DOHH2 (cell line): ENCODE results near the gene ANGPTL5.

Source experiments
- H3F3A ChIP-seq: fragments of 200-600 bp; sonication (generic), shearing (Covaris generic); 2 replicates; pipeline ENCODE4 v1.6.0; 2016; ENCODE audit warnings: antibody characterized with exemption, mild to moderate bottlenecking; ENCODE audit not compliant: control insufficient read depth, insufficient read depth
- H3K27ac ChIP-seq: fragments of 200-600 bp; sonication (generic); 2 replicates; pipeline ENCODE4 v1.5.1; 2014; ENCODE audit warnings: low read depth, mild to moderate bottlenecking, low read length, moderate library complexity
- H3K27me3 ChIP-seq: fragments of 200-600 bp; sonication (generic); 2 replicates; pipeline ENCODE4 v1.6.1; 2014; ENCODE audit warnings: mild to moderate bottlenecking, low read length, mixed read lengths; ENCODE audit not compliant: control insufficient read depth
- H3K36me3 ChIP-seq: fragments of 200-600 bp; sonication (generic); 2 replicates; pipeline ENCODE4 v1.6.1; 2014; ENCODE audit warnings: mild to moderate bottlenecking, low read length, moderate library complexity, mixed read lengths; ENCODE audit not compliant: control insufficient read depth
- H3K4me1 ChIP-seq: fragments of 200-600 bp; sonication (generic); 2 replicates; pipeline ENCODE4 v1.6.1; 2014; ENCODE audit warnings: mild to moderate bottlenecking, low read length, mixed read lengths; ENCODE audit not compliant: control insufficient read depth
- H3K4me2 ChIP-seq: fragments of 200-600 bp; sonication (generic); 2 replicates; pipeline ENCODE4 v1.6.0; 2014; ENCODE audit warnings: mild to moderate bottlenecking, low read length, moderate library complexity
- H3K4me3 ChIP-seq: fragments of 200-600 bp; sonication (generic); 2 replicates; pipeline ENCODE4 v1.5.1; 2014; ENCODE audit warnings: mild to moderate bottlenecking, low read length, mixed read lengths
- H3K79me2 ChIP-seq: fragments of 200-600 bp; sonication (generic); 2 replicates; pipeline ENCODE4 v1.6.1; 2014; ENCODE audit warnings: mild to moderate bottlenecking, low read length, mixed read lengths; ENCODE audit not compliant: control insufficient read depth
- H3K9me2 ChIP-seq: fragments of 200-600 bp; sonication (generic); replicated peaks from 2 replicates; pipeline ENCODE4 v1.6.1; 2014; ENCODE audit warnings: mild to moderate bottlenecking, low read length, mixed read lengths; ENCODE audit not compliant: control insufficient read depth
- H3K9me3 ChIP-seq: fragments of 200-600 bp; sonication (generic); 2 replicates; pipeline ENCODE4 v1.6.1; 2014; ENCODE audit warnings: antibody characterized with exemption, low read length, mixed read lengths; ENCODE audit not compliant: control insufficient read depth, insufficient read depth
- H4K20me1 ChIP-seq: fragments of 200-600 bp; sonication (generic); 2 replicates; pipeline ENCODE4 v1.6.0; 2014; ENCODE audit warnings: low read depth, mild to moderate bottlenecking, antibody characterized with exemption, low read length, moderate library complexity; ENCODE audit not compliant: control insufficient read depth, insufficient read depth
- CTCF ChIP-seq: fragments of 200-600 bp; sonication (generic); IDR thresholded peaks from one replicate; pipeline ENCODE4 v1.5.1; 2014; ENCODE audit warnings: antibody characterized with exemption, mild to moderate bottlenecking, low read depth, low read length; ENCODE audit not compliant: poor library complexity, severe bottlenecking
- EZH2phosphoT487 ChIP-seq: fragments of 200-600 bp; sonication (generic); IDR thresholded peaks from 2 replicates; pipeline ENCODE4 v1.6.1; 2017; ENCODE audit warnings: borderline replicate concordance, mild to moderate bottlenecking, antibody characterized with exemption, low read length, moderate library complexity, mixed read lengths

ANGPTL5 gene

DNA sequence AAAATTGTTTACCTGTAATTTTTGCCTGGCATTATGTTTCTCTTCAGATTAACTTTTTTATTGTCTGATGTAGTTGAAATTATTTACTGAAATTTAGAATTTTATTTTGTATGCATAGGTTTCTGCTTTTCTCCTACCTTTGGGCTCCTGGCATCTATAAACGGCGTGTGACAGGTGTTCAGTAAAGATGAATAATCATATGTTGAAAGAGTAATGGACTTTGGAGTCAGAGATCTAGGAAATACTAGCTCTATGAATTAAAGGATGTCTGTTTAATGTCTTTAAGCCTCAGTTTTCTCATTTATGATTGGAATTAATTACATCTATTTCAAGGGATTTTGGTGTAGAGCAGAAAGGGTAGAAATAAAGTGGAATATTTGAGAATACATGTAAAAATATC is 7.2 kb upstream of the ANGPTL5 start:
- no peak overlapping the region for H3K4me2 ChIP-seq
- H3K27ac ChIP-seq: no peak overlapping the region
- no peaks in the 10 kb centered on the region for H4K20me1 ChIP-seq
- no peaks in the 10 kb centered on the region for H3K9me3 ChIP-seq
- 0 out of 2 replicates have a peak, but pooled peaks cover 4% of the 10 kb centered on the region for H3F3A ChIP-seq
- H3K4me1 ChIP-seq: no peaks in the 10 kb centered on the region
- H3K79me2 ChIP-seq: no peaks in the 10 kb centered on the region
- no peak overlapping the region for H3K4me3 ChIP-seq
- H3K36me3 ChIP-seq: no peaks in the 10 kb centered on the region
- no peaks in the 10 kb centered on the region for H3K9me2 ChIP-seq
- TF ChIP-seq CTCF: no peak
- TF ChIP-seq EZH2phosphoT487: no peak
- H3K27me3 ChIP-seq: no peaks in the 10 kb centered on the region

DNA sequence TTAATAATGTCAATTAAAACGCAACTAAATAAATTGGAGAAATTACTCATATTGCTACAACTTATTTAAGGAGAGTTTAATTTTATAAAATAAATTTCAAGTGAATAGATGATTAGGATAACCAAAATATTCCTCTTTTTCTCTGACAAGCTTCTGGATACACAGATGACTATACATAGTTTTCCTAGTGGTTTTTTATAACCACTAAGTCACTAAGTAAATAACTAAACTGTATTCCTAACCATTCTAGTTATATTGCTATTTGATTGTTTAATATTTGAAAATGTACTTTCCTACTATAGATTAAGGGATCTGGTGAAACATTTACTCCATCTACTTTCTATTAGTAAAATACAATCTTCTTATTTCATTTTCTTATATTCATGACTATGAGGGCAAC is 4.7 kb upstream of the ANGPTL5 start:
- no peaks in the 10 kb centered on the region for H3K36me3 ChIP-seq

GRCh38 chr11:101917226-101917625 is 904 bp upstream of the ANGPTL5 start:
- no peaks in the 10 kb centered on the region for H3K27me3 ChIP-seq
- H3K4me2 ChIP-seq: no peak overlapping the region
- no peaks in the 10 kb centered on the region for H3K9me2 ChIP-seq
- no peaks in the 10 kb centered on the region; the same call in 1 of the 2 replicates for H3K36me3 ChIP-seq
- H3K4me1 ChIP-seq: peaks cover 23% of the 10 kb centered on the region
- no peaks in the 10 kb centered on the region for H4K20me1 ChIP-seq
- no peaks in the 10 kb centered on the region for H3K79me2 ChIP-seq
- no peak overlapping the region for H3K27ac ChIP-seq
- H3F3A ChIP-seq: peaks cover 7% of the 10 kb centered on the region; the same call in 1 of the 2 replicates
- no peaks in the 10 kb centered on the region for H3K9me3 ChIP-seq
- TF ChIP-seq CTCF: no peak
- TF ChIP-seq EZH2phosphoT487: no peak
- H3K4me3 ChIP-seq: no peak overlapping the region

More for the DNA sequence above, 4.7 kb upstream of the ANGPTL5 start:
- Histone ChIP-seq H3K27ac (no peak overlapping the region), H4K20me1 (no peaks in the 10 kb centered on the region), H3K4me1 (peaks cover 11% of the 10 kb centered on the region), H3K9me3 (no peaks in the 10 kb centered on the region), H3K27me3 (no peaks in the 10 kb centered on the region), H3F3A (0 out of 2 replicates have a peak, but pooled peaks cover 4% of the 10 kb centered on the region), H3K4me3 (no peak overlapping the region), H3K9me2 (no peaks in the 10 kb centered on the region), H3K79me2 (no peaks in the 10 kb centered on the region), H3K4me2 (no peak overlapping the region)
- TF ChIP-seq EZH2phosphoT487 (no peak), CTCF (no peak)

DNA sequence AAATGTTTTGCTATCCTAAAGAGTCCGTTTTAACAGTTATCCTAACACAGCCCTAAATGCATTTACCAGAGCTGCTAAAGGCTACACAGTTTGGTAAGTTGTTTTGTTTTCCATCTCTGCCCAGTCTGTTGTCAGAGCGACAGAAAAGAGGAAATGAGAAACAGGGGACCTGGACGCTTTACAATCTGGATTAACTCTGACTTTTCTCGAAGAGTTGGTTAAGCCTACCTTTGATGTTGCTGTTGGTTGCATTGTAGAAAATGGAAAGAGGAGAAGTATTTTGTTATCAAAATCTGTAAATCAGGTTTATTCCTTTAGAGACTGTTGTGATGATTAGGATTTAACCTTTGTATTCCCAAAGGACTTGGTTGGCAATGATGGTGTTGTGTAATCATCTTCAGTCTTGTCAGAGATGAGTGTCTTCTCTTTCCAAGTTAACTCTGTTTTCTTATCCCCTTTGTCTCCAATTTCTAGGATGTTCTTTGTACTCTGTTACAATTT is 481 bp downstream of the ANGPTL5 start:
- Histone ChIP-seq H3K4me2 (peak overlapping the region; percentile 81), H3K9me3 (no peaks in the 10 kb centered on the region), H3K79me2 (no peaks in the 10 kb centered on the region), H4K20me1 (no peaks in the 10 kb centered on the region), H3K27me3 (no peaks in the 10 kb centered on the region), H3K4me1 (peaks cover 23% of the 10 kb centered on the region), H3K9me2 (no peaks in the 10 kb centered on the region), H3K36me3 (no peaks in the 10 kb centered on the region; the same call in 1 of the 2 replicates), H3K27ac (peak overlapping the region; percentile 75), H3K4me3 (peak overlapping the region; percentile 87), H3F3A (peaks cover 7% of the 10 kb centered on the region; the same call in 1 of the 2 replicates)
- no peak for TF ChIP-seq CTCF
- TF ChIP-seq EZH2phosphoT487: no peak
